HEK293 (cell line): Measurements from ENCODE around the gene MSL3B.

Experiments used
- CTCF ChIA-PET: fragments of 350-600 bp; formaldehyde crosslinking; extraction: SDS; loops from one replicate; lab custom pipeline; 2021; ENCODE audit warnings: antibody characterized with exemption; lab: Yijun Ruan, JAX
- POLR2A ChIA-PET: fragments of 300-600 bp; formaldehyde crosslinking; extraction: SDS; loops from one replicate; lab custom pipeline; 2020; ENCODE audit warnings: antibody characterized with exemption, inconsistent platforms; lab: Yijun Ruan, JAX
- H3K27ac ChIP-seq: fragments of 200-500 bp; sonication (Bioruptor generic); 2 replicates; pipeline ENCODE4 v1.5.1; 2014; ENCODE audit warnings: low read depth, low read length, control low read depth, inconsistent platforms; ENCODE audit errors: extremely low read depth
- H3K36me3 ChIP-seq, 2 experiments: fragments of 200-500 bp in 1 of 2; sonication (Bioruptor generic) in 1 of 2; 1 replicate in 1 of 2; 2 replicates in 1 of 2; pipeline ENCODE4 v1.5.1; 2014 to 2017; ENCODE audit warnings: inconsistent platforms in 2 of 2, low read length in 2 of 2; ENCODE audit not compliant: control insufficient read depth in 2 of 2, insufficient read depth in 1 of 2
- H3K4me1 ChIP-seq: fragments of 200-500 bp; sonication (Bioruptor generic); 2 replicates; pipeline ENCODE4 v1.5.1; 2014; ENCODE audit warnings: mild to moderate bottlenecking, low read length, inconsistent platforms; ENCODE audit not compliant: control insufficient read depth, insufficient read depth
- H3K4me3 ChIP-seq: 2 replicates; pipeline ENCODE4 v1.5.1; 2011; ENCODE audit warnings: low read depth, mild to moderate bottlenecking, control low read depth, low read length, moderate library complexity
- H3K9me3 ChIP-seq: fragments of 200-500 bp; sonication (Bioruptor generic); 2 replicates; pipeline ENCODE4 v1.5.1; 2014; ENCODE audit warnings: low read depth, low read length, inconsistent platforms; ENCODE audit not compliant: control insufficient read depth, insufficient read depth
- AEBP2 ChIP-seq: fragments of 450-650 bp; formaldehyde crosslinking; IDR thresholded peaks from 2 replicates; pipeline ENCODE4 v1.5.1; 2016; ENCODE audit warnings: missing biosample characterization, missing genetic modification characterization, borderline replicate concordance
- BCL11A ChIP-seq: fragments of 450-650 bp; formaldehyde crosslinking; IDR thresholded peaks from 2 replicates; pipeline ENCODE4 v1.5.1; 2016; ENCODE audit warnings: low read depth, missing biosample characterization, missing genetic modification characterization
- REST ChIP-seq: fragments of 450-650 bp; formaldehyde crosslinking; IDR thresholded peaks from 2 replicates; pipeline ENCODE4 v1.5.1; 2016; ENCODE audit warnings: missing biosample characterization, missing genetic modification characterization
- ZBTB11 ChIP-seq: fragments of 450-650 bp; formaldehyde crosslinking; conservative IDR thresholded peaks from 2 replicates; pipeline ENCODE4 v1.5.1; 2016; ENCODE audit warnings: low read depth, missing biosample characterization, missing genetic modification characterization
- ZFP41 ChIP-seq: fragments of 450-650 bp; formaldehyde crosslinking; IDR thresholded peaks from 2 replicates; pipeline ENCODE4 v1.5.1; 2016; ENCODE audit warnings: missing biosample characterization, missing genetic modification characterization, borderline replicate concordance
- ZNF112 ChIP-seq: fragments of 450-650 bp; formaldehyde crosslinking; IDR thresholded peaks from 2 replicates; pipeline ENCODE4 v1.5.0; 2017; ENCODE audit warnings: missing biosample characterization, missing genetic modification characterization
- ZNF138 ChIP-seq: fragments of 450-650 bp; formaldehyde crosslinking; IDR thresholded peaks from 2 replicates; pipeline ENCODE4 v1.5.1; 2016; ENCODE audit warnings: missing biosample characterization, missing genetic modification characterization, borderline replicate concordance
- ZNF202 ChIP-seq: fragments of 450-650 bp; formaldehyde crosslinking; IDR thresholded peaks from 2 replicates; pipeline ENCODE4 v1.5.1; 2016; ENCODE audit warnings: missing biosample characterization, missing genetic modification characterization, borderline replicate concordance
- ZNF280C ChIP-seq: fragments of 450-650 bp; formaldehyde crosslinking; IDR thresholded peaks from 2 replicates; pipeline ENCODE4 v1.5.1; 2016; ENCODE audit warnings: missing biosample characterization, missing genetic modification characterization
- ZNF426 ChIP-seq: fragments of 450-650 bp; formaldehyde crosslinking; IDR thresholded peaks from 2 replicates; pipeline ENCODE4 v1.5.1; 2017; ENCODE audit warnings: missing biosample characterization, missing genetic modification characterization, mild to moderate bottlenecking, inconsistent platforms, moderate library complexity
- ZNF639 ChIP-seq: fragments of 450-650 bp; formaldehyde crosslinking; IDR thresholded peaks from 2 replicates; pipeline ENCODE4 v1.5.1; 2016; ENCODE audit warnings: missing biosample characterization, missing genetic modification characterization
- ZNF664 ChIP-seq: fragments of 450-650 bp; formaldehyde crosslinking; IDR thresholded peaks from 2 replicates; pipeline ENCODE4 v1.5.1; 2016; ENCODE audit warnings: missing biosample characterization, missing genetic modification characterization
- ZNF768 ChIP-seq: fragments of 450-650 bp; formaldehyde crosslinking; IDR thresholded peaks from 2 replicates; pipeline ENCODE4 v1.5.1; 2018; ENCODE audit warnings: missing biosample characterization, mild to moderate bottlenecking, missing genetic modification characterization
- ZNF791 ChIP-seq: fragments of 450-650 bp; formaldehyde crosslinking; IDR thresholded peaks from 2 replicates; pipeline ENCODE4 v1.5.1; 2016; ENCODE audit warnings: missing biosample characterization, missing genetic modification characterization

The MSL3B gene

GRCh38 chr2:233852056-233852455 is 16.1 kb downstream of the MSL3B start (continued):
- TF ChIP-seq REST, result no peak
- no peak for TF ChIP-seq ZBTB11 (tag by site-specific recombination)

GRCh38 chr2:233851169-233851568 is 17.0 kb downstream of the MSL3B start:
- Histone ChIP-seq H3K9me3 (no peaks in the 10 kb centered on the region), H3K4me1 (no peaks in the 10 kb centered on the region), H3K4me3 (no peak overlapping the region), H3K27ac (no peak overlapping the region), H3K36me3 (peaks cover 49 to 74% of the 10 kb centered on the region in 2 experiments)
- CTCF ChIA-PET, result no interaction called here
- no peak for TF ChIP-seq ZNF791 (tag by site-specific recombination)
- POLR2A ChIA-PET, result no interaction called here

- ChIA-PET POLR2A (interaction anchor here (1.3 kb wide), 1 partner anchor 13 kb away, joined by 3 read pairs; no protein-coding TSS in a partner anchor), CTCF (no interaction called here)
- Histone ChIP-seq H3K4me1 (no peaks in the 10 kb centered on the region), H3K36me3 (peaks cover 50 to 78% of the 10 kb centered on the region in 2 experiments), H3K9me3 (no peaks in the 10 kb centered on the region), H3K4me3 (no peak overlapping the region), H3K27ac (no peak overlapping the region)
- TF ChIP-seq ZNF280C, result no peak
- TF ChIP-seq AEBP2, result no peak
- no peak for TF ChIP-seq ZNF768
- TF ChIP-seq ZNF202, result no peak
- TF ChIP-seq ZFP41 (tag by site-specific recombination), result no peak
- no peak for TF ChIP-seq ZNF664 (tag by site-specific recombination)
- TF ChIP-seq BCL11A (tag by site-specific recombination), result no peak
- no peak for TF ChIP-seq ZNF138 (tag by site-specific recombination)
- no peak for TF ChIP-seq ZNF426 (tag by site-specific recombination)
- no peak for TF ChIP-seq ZNF639
- no peak for TF ChIP-seq ZNF112 (tag by site-specific recombination)
Measured at GRCh38 chr2:233850745-233851144, 17.4 kb downstream of the MSL3B start.
